CD4-positive, alpha-beta memory T cell (primary cell): ENCODE data around the gene CBFB. TPM values are rescaled to one million over a fixed set of nuclear protein-coding genes. Genes with fewer than 3 reads are reported as not detected.
"Not testable (repeated sequence)": the region's sequence is repeated elsewhere in the genome, so short reads cannot be mapped to it uniquely, and the experiment has no call there.

Source experiments
- CTCF ChIA-PET: fragments of 350-600 bp; sonication (Branson Sonifier 250); formaldehyde crosslinking; loops from one replicate; lab custom pipeline; 2021; ENCODE audit warnings: inconsistent platforms; ENCODE audit not compliant: partially characterized antibody; lab: Charles Lee
- POLR2A ChIA-PET: fragments of 350-600 bp; sonication (Branson Sonifier 250); formaldehyde crosslinking; loops from one replicate; lab custom pipeline; 2021; ENCODE audit not compliant: partially characterized antibody; lab: Charles Lee
- DNase-seq, 5 donors: peaks; one replicate each; pipeline versions ENCODE4 v3.0.0 to v3.0.0-alpha.2; 2020 to 2022; ENCODE audit warnings: mixed read lengths in 1 of 5
- H3K27ac ChIP-seq: one replicate; pipeline ENCODE4 v1.7.0; 2013; ENCODE audit warnings: low read depth, low read length
- H3K27me3 ChIP-seq: 2 replicates; pipeline ENCODE4 v1.7.0; 2013; ENCODE audit warnings: mild to moderate bottlenecking, low read length, moderate library complexity; ENCODE audit not compliant: insufficient read depth
- H3K36me3 ChIP-seq: 2 replicates; pipeline ENCODE4 v1.7.0; 2013; ENCODE audit warnings: mild to moderate bottlenecking, low read length, moderate library complexity; ENCODE audit not compliant: insufficient read depth
- H3K4me1 ChIP-seq: 2 replicates; pipeline ENCODE4 v1.7.0; 2013; ENCODE audit warnings: mild to moderate bottlenecking, low read length, moderate library complexity; ENCODE audit not compliant: insufficient read depth
- H3K4me3 ChIP-seq, 2 donors: one replicate each; pipeline ENCODE4 v1.7.0; 2013; ENCODE audit warnings: low read length in 2 of 2, mild to moderate bottlenecking in 1 of 2
- H3K9me3 ChIP-seq, 2 donors: one replicate each; pipeline ENCODE4 v1.7.0; 2013; ENCODE audit warnings: low read length in 2 of 2, control low read depth in 1 of 2; ENCODE audit not compliant: control insufficient read depth in 1 of 2
- H3K27ac Mint-ChIP-seq, 7 donors: one replicate each; pipeline ENCODE4 v1.8.0; 2020 to 2021; ENCODE audit warnings: mixed read lengths in 7 of 7, mild to moderate bottlenecking in 6 of 7, inconsistent platforms in 3 of 7, moderate library complexity in 3 of 7
- H3K27me3 Mint-ChIP-seq, 2 donors: one replicate each; pipeline ENCODE4 v1.8.0; 2020 to 2021; ENCODE audit warnings: mixed read lengths in 2 of 2
- H3K36me3 Mint-ChIP-seq, 2 donors: one replicate each; pipeline ENCODE4 v1.8.0; 2020 to 2021; ENCODE audit warnings: mixed read lengths in 2 of 2, inconsistent platforms in 1 of 2, mild to moderate bottlenecking in 1 of 2
- H3K4me1 Mint-ChIP-seq, 4 donors: one replicate each; pipeline ENCODE4 v1.8.0; 2020 to 2021; ENCODE audit warnings: mixed read lengths in 4 of 4, mild to moderate bottlenecking in 1 of 4
- H3K4me3 Mint-ChIP-seq, 8 donors: one replicate each; pipeline ENCODE4 v1.8.0; 2020 to 2021; ENCODE audit warnings: mixed read lengths in 8 of 8, mild to moderate bottlenecking in 7 of 8, moderate library complexity in 6 of 8, inconsistent platforms in 3 of 8
- H3K9me3 Mint-ChIP-seq, 8 donors: one replicate each; pipeline ENCODE4 v1.8.0; 2020 to 2021; ENCODE audit warnings: mixed read lengths in 8 of 8, mild to moderate bottlenecking in 5 of 8, inconsistent platforms in 3 of 8, moderate library complexity in 1 of 8
- intact Hi-C: fragments of 100-400 bp; cut with micrococcal nuclease; formaldehyde crosslinking; loops from one replicate; pipeline ENCODE4 v1.15.1; 2023
- polyA plus RNA-seq, 2 donors: library from polyadenylated mRNA; unstranded; fragments of 300-500 nt; fragmentation: Illumina TruSeq; gene quantifications; one replicate each; pipeline ENCODE4 v1.2.3, GENCODE V29; 2021
- total RNA-seq, 2 experiments: library from RNA; stranded (reverse); gene quantifications; one replicate each; pipeline ENCODE4 v1.2.3, GENCODE V29; 2021

CBFB gene
- total and polyA plus RNA-seq, 4 experiments from 2014 or later, result 102 to 112 (median 110) TPM

GRCh38 chr16:67039260-67040020, 10.5 kb downstream of the CBFB start:
- H3K36me3 ChIP-seq, result no peaks in the 10 kb centered on the region
- H3K36me3 Mint-ChIP-seq, result peaks cover 6 to 37% of the 10 kb centered on the region in 2 donors
- ChIA-PET CTCF (no interaction called here), POLR2A (interaction anchor here (1.0 to 1.3 kb wide), 2 partner anchors 9 to 10 kb away, joined by 3 to 6 read pairs; partner anchors contain the start of gene CBFB)
- DNase-seq, result no peak
- no peaks in the 10 kb centered on the region for H3K9me3 Mint-ChIP-seq
- no peak overlapping the region for H3K4me3 ChIP-seq
- H3K27ac Mint-ChIP-seq, result peak overlapping the region in 2 of 7 donors; percentile 13 to 29
- H3K27me3 Mint-ChIP-seq, result no peaks in the 10 kb centered on the region
- no peak overlapping the region for H3K27ac ChIP-seq
- intact Hi-C loops, result no loop called here
- H3K4me1 Mint-ChIP-seq, result peaks cover 33 to 58% (median 40%) of the 10 kb centered on the region in 4 donors
- H3K9me3 ChIP-seq, result no peaks in the 10 kb centered on the region
- no peak overlapping the region for H3K4me3 Mint-ChIP-seq
- H3K27me3 ChIP-seq, result no peaks in the 10 kb centered on the region
- peaks cover 20% of the 10 kb centered on the region for H3K4me1 ChIP-seq

GRCh38 chr16:67040166-67040565, 11.2 kb downstream of the CBFB start:
- no peaks in the 10 kb centered on the region for H3K9me3 ChIP-seq
- peak overlapping the region in 3 of 7 donors; percentile 4 to 54 (median 14) for H3K27ac Mint-ChIP-seq
- no peak overlapping the region for H3K4me3 ChIP-seq
- H3K27ac ChIP-seq, result no peak overlapping the region
- POLR2A ChIA-PET, result interaction anchor here (1.0 to 1.1 kb wide), 2 partner anchors 10 to 11 kb away, joined by 3 read pairs; partner anchors contain the start of gene CBFB
- no peak for DNase-seq
- no peaks in the 10 kb centered on the region for H3K36me3 ChIP-seq
- no peaks in the 10 kb centered on the region for H3K27me3 Mint-ChIP-seq
- intact Hi-C loops, result no loop called here
- peaks cover 4 to 32% of the 10 kb centered on the region in 2 donors for H3K36me3 Mint-ChIP-seq
- CTCF ChIA-PET, result no interaction called here
- H3K4me1 Mint-ChIP-seq, result peaks cover 29 to 51% (median 35%) of the 10 kb centered on the region in 4 donors
- peaks cover 12% of the 10 kb centered on the region for H3K4me1 ChIP-seq
- H3K9me3 Mint-ChIP-seq, result no peaks in the 10 kb centered on the region
- no peak overlapping the region for H3K4me3 Mint-ChIP-seq
- H3K27me3 ChIP-seq, result no peaks in the 10 kb centered on the region

- Histone ChIP-seq H3K36me3 (no peaks in the 10 kb centered on the region), H3K4me3 (no peak overlapping the region), H3K27ac (no peak overlapping the region), H3K27me3 (no peaks in the 10 kb centered on the region), H3K4me1 (peaks cover 8% of the 10 kb centered on the region), H3K9me3 (no peaks in the 10 kb centered on the region)
- H3K4me3 Mint-ChIP-seq, result no peak overlapping the region
- no peak for DNase-seq
- POLR2A ChIA-PET, result interaction anchor here (1.1 kb wide), 1 partner anchor 12 kb away, joined by 3 read pairs; the partner anchor contains the start of gene CBFB
- no peaks in the 10 kb centered on the region for H3K9me3 Mint-ChIP-seq
- H3K36me3 Mint-ChIP-seq, result peaks cover 2 to 31% of the 10 kb centered on the region in 2 donors
- H3K27ac Mint-ChIP-seq, result peak overlapping the region in 4 of 7 donors; percentile 8 to 77 (median 56)
- CTCF ChIA-PET, result interaction anchor here (0.7 to 1.2 kb wide), 4 partner anchors 13 to 92 kb away, joined by 3 read pairs; no protein-coding TSS in a partner anchor
- intact Hi-C loops, result no loop called here
- peaks cover 25 to 43% (median 31%) of the 10 kb centered on the region in 4 donors for H3K4me1 Mint-ChIP-seq
- H3K27me3 Mint-ChIP-seq, result no peaks in the 10 kb centered on the region
Observed at GRCh38 chr16:67040906-67041305, 12.0 kb downstream of the CBFB start.

- H3K27me3 ChIP-seq, H3K4me1 ChIP-seq, H3K27me3 Mint-ChIP-seq, H3K9me3 Mint-ChIP-seq, intact Hi-C loops, H3K9me3 ChIP-seq, H3K4me3 Mint-ChIP-seq, DNase-seq, POLR2A ChIA-PET, H3K27ac ChIP-seq, H3K4me3 ChIP-seq, H3K36me3 ChIP-seq: not testable (repeated sequence)
- CTCF ChIA-PET, result interaction anchor here (0.7 to 1.2 kb wide), 5 partner anchors 12 to 92 kb away, joined by 3 read pairs; no protein-coding TSS in a partner anchor
- Mint-ChIP-seq H3K27ac (peak overlapping the region in 2 of 7 donors; percentile 48 to 64), H3K4me1 (peaks cover 25 to 41% (median 31%) of the 10 kb centered on the region in 4 donors), H3K36me3 (peaks cover 2 to 31% of the 10 kb centered on the region in 2 donors)
Observed at GRCh38 chr16:67041520-67041919, 12.6 kb downstream of the CBFB start.

GRCh38 chr16:67043420-67043819, 14.5 kb downstream of the CBFB start:
- Histone ChIP-seq H3K36me3 (no peaks in the 10 kb centered on the region), H3K27me3 (no peaks in the 10 kb centered on the region), H3K27ac (no peak overlapping the region), H3K4me3 (no peak overlapping the region), H3K9me3 (no peaks in the 10 kb centered on the region), H3K4me1 (no peaks in the 10 kb centered on the region)
- Mint-ChIP-seq H3K27ac (peak overlapping the region in 1 of 7 donors; percentile 30), H3K27me3 (no peaks in the 10 kb centered on the region), H3K4me1 (peaks cover 25 to 40% (median 33%) of the 10 kb centered on the region in 4 donors), H3K4me3 (no peak overlapping the region), H3K9me3 (no peaks in the 10 kb centered on the region), H3K36me3 (peaks cover 4 to 36% of the 10 kb centered on the region in 2 donors)
- ChIA-PET CTCF (interaction anchor here (1.3 to 1.4 kb wide), 3 partner anchors 10 to 107 kb away, joined by 3 to 5 read pairs (median 3); partner anchors contain the start of gene B3GNT9), POLR2A (interaction anchor here (1.0 to 2.0 kb wide), 4 partner anchors 10 to 112 kb away, joined by 3 to 10 read pairs (median 4); no protein-coding TSS in a partner anchor)
- intact Hi-C loops, result no loop called here
- DNase-seq, result no peak

- no peak for DNase-seq
- no peaks in the 10 kb centered on the region for H3K27me3 Mint-ChIP-seq
- H3K4me3 Mint-ChIP-seq, result no peak overlapping the region
- H3K27ac Mint-ChIP-seq, result peak overlapping the region in 2 of 7 donors; percentile 24 to 29
- peaks cover 4 to 24% of the 10 kb centered on the region in 2 donors for H3K36me3 Mint-ChIP-seq
- ChIA-PET POLR2A (no interaction called here), CTCF (no interaction called here)
- Histone ChIP-seq H3K4me3 (no peak overlapping the region), H3K36me3 (no peaks in the 10 kb centered on the region), H3K9me3 (no peaks in the 10 kb centered on the region), H3K27me3 (no peaks in the 10 kb centered on the region), H3K27ac (no peak overlapping the region), H3K4me1 (peaks cover 35% of the 10 kb centered on the region)
- intact Hi-C loops, result no loop called here
- no peaks in the 10 kb centered on the region for H3K9me3 Mint-ChIP-seq
- peaks cover 30 to 42% (median 36%) of the 10 kb centered on the region in 4 donors for H3K4me1 Mint-ChIP-seq
Observed at GRCh38 chr16:67050796-67051195, 21.8 kb downstream of the CBFB start.

- Histone ChIP-seq H3K36me3 (no peaks in the 10 kb centered on the region), H3K4me1 (peaks cover 43% of the 10 kb centered on the region), H3K27me3 (no peaks in the 10 kb centered on the region), H3K9me3 (no peaks in the 10 kb centered on the region), H3K4me3 (no peak overlapping the region), H3K27ac (no peak overlapping the region)
- Mint-ChIP-seq H3K36me3 (peaks cover 4 to 19% of the 10 kb centered on the region in 2 donors), H3K4me3 (peak overlapping the region; percentile 64 to 90 (median 84)), H3K27ac (peak overlapping the region; percentile 37 to 96 (median 92)), H3K4me1 (peaks cover 32 to 45% (median 38%) of the 10 kb centered on the region in 4 donors), H3K27me3 (no peaks in the 10 kb centered on the region), H3K9me3 (no peaks in the 10 kb centered on the region)
- POLR2A ChIA-PET, result interaction anchor here (0.7 to 3.4 kb wide), 3 partner anchors 9 to 510 kb away, joined by 3 to 22 read pairs (median 4); partner anchors contain the start of genes CBFB and CTCF
- CTCF ChIA-PET, result interaction anchor here (1.0 to 1.6 kb wide), 5 partner anchors 8 to 105 kb away, joined by 3 to 4 read pairs (median 4); no protein-coding TSS in a partner anchor
- no peak for DNase-seq
- intact Hi-C loops, result loop anchor here (2.0 kb wide), 1 partner anchor 24 kb away; the partner anchor contains the start of gene CBFB
Observed at GRCh38 chr16:67052399-67052798, 23.4 kb downstream of the CBFB start.
